T-helper 2 cell (primary cell): ENCODE results near the gene SLC4A11.

ENCODE experiments used
- DNase-seq, 5 experiments: peaks; one replicate each; pipeline versions ENCODE4 v3.0.0 to v3.0.0-alpha.2; 2012 to 2022
- total RNA-seq, 2 donors: gene quantifications; one replicate each; lab custom pipeline; 2026; lab: John Stamatoyannopoulos, UW

SLC4A11 gene
- total RNA-seq: 0.20 to 0.94 reads per million in 2 donors

GRCh38 chr20:3239026-3239866 lies at the start of gene SLC4A11:
Gene SLC4A11 (minus strand): TSS chr20:3239190. CDS start chr20:3239137, 53 bp downstream.
- peak in 1 of 5 experiments; percentile 45 for DNase-seq

GRCh38 chr20:3283222-3283820 lies 44.3 kb upstream of the SLC4A11 start:
- no peak for DNase-seq

DNA sequence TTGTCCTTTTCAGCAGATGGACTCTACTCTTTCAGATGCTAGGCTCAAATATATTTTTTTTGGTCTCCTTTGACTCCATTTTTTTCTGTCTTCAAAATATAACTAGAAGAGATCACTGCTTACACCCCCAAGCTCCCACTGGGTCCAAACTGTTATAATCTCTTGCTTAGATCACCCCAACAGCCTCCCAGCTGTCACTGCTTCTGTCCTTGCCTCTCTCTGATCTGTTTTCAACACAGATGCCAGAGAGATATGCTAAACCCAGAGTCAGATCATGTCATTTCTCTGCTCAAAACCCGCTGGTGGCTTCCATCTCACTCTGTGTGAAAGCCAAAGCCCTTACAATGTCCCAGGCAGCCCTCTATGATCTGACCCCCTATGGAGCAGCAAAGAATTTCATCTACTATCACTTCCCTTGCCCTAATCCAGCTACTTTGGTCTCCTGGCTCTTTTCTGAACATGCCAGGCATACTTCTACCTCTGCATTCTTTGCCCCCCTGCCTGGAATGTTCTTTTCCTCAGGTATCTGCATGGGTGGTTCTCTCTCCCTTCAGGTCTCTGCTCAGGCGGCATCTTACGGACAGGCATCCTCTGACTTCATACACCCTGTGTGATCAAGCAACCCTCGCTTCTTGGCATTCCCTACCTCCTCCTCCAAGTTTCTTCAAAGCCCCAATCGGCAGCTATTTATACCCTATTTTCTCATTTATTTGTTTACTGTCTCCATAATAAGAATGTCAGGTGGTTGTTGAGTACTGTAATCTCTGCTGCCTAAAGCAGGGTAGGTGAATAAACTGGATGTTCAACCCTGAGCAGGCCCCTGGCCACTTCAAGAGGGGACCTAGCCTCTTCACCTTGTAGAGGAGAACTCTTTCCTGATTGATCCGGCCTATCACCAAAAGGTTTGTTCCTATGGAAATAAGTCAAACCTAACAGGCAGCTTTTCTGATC lies 43.6 kb upstream of the SLC4A11 start:
- peak in 1 of 5 experiments; percentile 3 for DNase-seq

DNA sequence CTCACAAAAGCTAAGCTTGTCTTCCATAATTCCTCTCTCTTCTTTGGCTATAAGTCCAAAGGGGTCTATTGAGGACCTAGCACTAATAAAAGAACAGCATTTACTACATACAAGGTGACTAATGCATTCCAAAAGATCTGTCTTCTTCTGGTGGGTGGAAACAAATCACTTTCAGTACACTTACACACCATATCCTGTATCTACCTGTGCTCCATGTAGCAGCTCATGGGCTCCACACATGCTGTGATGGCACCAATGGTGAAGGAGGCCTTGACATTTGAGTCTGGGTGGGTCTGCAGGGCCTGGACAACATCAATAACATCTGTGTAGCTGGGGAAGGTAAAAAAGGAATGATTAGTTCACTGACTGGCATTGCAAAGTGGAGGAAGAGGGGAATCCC lies 42.4 kb upstream of the SLC4A11 start:
- DNase-seq: no peak

DNA sequence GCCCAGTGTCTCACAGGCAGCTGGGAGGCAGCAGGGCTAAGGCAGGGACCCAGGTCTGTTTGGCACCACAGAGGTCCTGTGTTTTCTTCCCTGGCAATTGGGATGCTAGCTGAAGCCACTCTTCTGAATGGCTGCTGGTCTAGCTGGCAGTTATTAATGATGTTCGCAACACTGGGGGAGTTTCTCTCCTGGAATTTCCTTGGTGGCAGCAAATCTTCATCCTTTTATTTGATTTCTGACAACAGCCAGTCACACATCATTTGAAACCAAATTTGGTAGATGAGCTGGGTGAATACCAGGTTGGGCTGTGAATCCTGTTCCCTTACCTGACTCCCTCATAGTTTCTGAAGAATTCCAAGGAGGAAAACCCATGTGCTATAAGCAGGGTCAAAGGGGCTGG lies 40.8 kb upstream of the SLC4A11 start:
- no peak for DNase-seq

- DNase-seq: no peak
These were observed 38.9 kb upstream of the SLC4A11 start for GRCh38 chr20:3277686-3278465.

DNA sequence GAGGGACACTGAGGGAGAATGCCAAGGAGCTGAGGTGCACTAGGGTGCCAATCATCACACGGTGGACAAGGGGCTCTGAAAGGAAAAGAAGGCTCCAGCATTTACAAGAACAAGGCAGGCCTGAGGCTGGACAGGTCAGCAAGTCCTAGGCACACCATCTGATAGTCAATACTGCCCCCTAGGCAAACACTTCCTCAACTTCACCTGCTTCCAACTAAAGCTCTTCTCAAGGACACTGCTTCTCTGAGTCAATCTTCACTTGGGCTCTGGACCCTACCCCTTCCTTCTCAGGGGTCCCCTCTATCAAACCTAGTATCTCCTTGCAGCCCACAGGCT lies 37.7 kb upstream of the SLC4A11 start:
- DNase-seq: no peak

DNA sequence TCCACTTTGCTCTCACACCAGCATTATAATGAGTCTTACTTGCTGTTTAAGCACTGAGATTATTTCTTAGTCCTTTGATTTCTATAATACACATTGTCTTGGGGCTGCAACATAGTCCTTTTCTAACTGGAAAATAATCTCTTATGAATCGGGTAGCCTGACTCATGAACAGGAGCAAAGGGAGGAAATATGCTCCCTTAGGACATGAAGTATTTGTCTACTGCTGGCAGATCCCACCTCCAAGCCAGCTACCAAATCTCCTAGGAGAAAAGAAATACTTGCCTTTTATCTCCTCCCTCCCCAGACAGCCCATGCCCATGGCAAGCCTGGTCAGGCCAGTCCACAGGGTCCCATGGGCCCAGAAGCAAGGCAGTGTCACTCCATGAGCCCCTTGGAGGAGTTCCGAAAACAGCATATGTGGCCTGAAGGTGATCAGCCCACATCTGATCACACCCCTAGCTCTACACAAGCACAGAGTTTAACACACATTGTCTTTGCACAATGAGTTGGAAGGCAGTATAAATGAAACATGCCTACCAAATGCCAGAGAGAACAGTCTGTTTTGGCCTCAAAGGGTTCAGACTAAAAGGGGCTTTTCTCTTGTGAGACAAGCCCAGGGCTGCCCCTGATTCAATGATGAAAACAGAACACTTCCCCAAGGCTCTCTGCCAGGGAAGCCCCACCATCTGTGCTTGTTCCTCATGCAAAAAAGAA lies 37.1 kb upstream of the SLC4A11 start:
- DNase-seq: no peak

DNA sequence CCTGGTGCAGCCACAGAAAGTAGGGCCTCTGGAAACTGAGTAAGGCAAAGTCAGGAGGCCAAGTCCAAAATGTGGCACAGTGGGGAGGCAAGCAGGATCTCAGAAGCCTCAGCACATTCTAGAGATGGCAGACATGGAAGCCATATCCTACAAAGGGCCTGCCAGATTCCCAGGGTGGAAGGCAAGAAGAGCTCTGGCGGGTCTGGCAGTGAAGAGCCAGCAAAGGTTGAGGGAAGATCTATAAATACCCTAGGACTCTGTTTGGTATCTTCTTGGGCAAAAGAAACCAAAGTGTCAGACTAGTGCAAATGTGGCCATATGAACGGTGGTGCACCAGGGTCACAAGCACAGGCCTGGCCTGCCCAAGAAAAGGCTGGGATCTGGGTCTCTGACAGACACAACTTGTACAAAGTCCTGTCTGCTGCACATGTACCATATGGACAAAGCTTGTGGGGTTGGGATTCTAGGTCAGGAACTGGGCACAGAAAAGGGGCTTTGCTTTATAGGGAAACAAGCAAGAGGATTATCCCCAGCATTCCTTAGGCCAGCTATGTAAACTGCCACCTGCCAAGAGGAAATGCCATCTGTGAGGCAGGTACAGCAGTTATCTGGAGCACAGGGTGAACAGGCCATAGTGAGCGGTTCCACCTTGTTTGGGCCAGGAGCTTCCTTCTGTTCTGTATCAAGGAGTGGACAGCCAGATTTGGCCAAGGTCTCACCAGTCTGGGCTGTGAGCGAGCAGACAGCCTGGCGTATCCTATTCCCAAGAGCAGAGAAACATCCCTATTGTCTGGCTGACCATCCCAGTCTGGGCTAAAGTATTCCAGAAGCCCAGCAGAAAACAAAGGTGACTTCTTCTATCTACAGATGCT lies 36.3 kb upstream of the SLC4A11 start:
- DNase-seq: no peak

DNA sequence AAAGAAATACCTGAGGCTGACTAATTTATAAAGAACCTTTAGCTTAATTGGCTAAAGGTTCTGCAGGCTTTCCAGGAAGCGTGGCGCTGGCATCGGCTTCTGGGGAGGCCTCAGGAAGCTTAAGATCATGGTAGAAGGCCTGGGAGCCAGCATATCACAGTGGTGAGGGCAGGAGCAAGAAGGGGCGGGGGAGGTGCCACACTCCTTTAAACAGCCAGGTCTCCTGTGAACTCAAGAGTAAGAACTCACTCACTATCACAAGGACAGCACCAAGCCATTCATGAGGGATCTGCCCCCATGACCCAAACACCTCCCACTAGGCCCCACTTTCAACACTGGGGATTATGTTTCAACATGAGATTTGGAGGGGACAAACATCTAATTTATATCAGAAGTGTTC lies 34.4 kb upstream of the SLC4A11 start:
- no peak for DNase-seq

GRCh38 chr20:3270051-3270450 lies 31.1 kb upstream of the SLC4A11 start:
- no peak for DNase-seq

- DNase-seq: no peak
These were observed 23.6 kb upstream of the SLC4A11 start for GRCh38 chr20:3262566-3262965.

- DNase-seq: no peak
These were observed 19.4 kb upstream of the SLC4A11 start for GRCh38 chr20:3258429-3258828.

- no peak for DNase-seq
These were observed 16.7 kb upstream of the SLC4A11 start for GRCh38 chr20:3255728-3256127.

- DNase-seq: no peak
These were observed 12.8 kb upstream of the SLC4A11 start for GRCh38 chr20:3251806-3252205.

GRCh38 chr20:3250091-3250504 lies 11.1 kb upstream of the SLC4A11 start:
- no peak for DNase-seq

DNA sequence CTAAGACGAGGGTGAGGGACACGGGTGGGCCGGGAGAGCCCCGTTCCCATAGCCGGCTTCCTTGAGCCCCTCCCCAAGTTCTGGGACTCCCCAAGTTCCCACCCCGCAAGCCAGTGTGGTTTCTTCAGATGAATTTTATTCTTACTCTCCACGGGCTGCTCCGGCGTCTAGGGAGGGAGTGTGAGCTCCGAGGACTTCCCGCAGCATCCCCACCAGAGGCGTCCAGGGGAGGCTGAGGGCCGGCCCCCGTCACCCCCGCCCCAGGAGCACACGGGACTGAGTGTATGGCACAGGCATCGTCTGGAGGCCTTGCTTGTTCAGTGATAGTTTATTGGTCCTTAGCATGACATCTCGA lies 10.0 kb upstream of the SLC4A11 start:
- no peak for DNase-seq

DNA sequence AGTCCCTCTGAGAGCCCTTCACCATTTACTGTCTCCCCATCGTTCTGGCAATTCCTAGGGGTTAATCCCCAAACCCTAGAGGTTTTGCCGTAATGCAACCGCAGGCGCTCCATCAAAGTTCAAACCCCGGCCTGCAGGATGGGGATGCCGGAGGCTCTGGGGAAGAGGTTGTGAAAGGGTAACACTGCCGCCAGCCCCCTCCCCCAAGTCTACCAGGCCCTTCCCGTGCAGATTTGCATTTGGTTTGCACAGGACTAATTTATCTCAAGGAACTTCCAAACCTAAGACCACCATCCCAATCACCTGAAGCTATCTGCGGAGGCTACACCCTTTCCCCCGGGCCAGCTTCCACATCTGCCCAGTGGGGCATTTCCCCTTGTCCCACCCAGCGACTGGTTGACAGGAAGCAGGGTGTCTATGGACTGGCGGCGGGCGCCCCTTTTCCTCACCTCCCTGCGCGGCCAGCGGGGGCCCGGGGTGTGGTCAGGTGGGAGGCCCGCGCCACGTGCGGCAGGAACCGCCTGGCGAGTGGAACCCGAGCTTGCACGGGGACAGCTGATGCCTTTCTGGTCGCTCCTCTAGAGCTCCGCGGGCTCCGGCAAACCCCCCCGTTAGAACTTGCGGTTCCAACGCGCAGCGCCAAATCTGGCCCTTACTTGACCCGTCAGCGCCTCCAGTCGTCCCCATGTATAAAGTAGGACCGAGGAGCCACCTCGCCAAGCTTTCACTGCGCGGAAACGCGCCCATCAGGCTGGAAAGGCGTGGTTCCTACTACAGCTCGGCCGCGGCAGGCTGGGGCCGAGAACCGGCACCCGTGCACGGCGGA lies 9.4 kb upstream of the SLC4A11 start:
- peak in 1 of 5 experiments; percentile 15 for DNase-seq

GRCh38 chr20:3247638-3248037 lies 8.6 kb upstream of the SLC4A11 start:
- DNase-seq: no peak

DNA sequence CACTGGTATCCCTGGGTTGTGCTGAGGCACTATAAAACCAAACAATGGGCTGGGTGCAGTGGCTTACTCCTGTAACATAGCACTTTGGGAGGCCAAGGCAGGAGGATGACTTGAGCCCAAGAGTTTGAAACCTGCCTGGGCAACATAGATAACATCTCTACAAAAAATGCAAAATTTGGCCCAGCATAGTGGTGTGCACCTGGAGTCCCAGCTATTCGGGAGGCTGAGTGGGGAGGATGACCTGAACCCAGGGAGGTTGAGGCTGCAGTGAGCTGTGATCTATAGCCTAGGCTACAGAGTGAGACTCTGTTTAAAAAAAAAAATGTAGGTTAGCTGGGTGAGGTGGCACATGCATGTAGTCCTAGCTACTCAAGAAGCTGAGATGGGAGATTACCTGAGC lies 7.7 kb upstream of the SLC4A11 start:
- DNase-seq: no peak
